ENCODE data around the gene RAD18.

The RAD18 gene

DNA sequence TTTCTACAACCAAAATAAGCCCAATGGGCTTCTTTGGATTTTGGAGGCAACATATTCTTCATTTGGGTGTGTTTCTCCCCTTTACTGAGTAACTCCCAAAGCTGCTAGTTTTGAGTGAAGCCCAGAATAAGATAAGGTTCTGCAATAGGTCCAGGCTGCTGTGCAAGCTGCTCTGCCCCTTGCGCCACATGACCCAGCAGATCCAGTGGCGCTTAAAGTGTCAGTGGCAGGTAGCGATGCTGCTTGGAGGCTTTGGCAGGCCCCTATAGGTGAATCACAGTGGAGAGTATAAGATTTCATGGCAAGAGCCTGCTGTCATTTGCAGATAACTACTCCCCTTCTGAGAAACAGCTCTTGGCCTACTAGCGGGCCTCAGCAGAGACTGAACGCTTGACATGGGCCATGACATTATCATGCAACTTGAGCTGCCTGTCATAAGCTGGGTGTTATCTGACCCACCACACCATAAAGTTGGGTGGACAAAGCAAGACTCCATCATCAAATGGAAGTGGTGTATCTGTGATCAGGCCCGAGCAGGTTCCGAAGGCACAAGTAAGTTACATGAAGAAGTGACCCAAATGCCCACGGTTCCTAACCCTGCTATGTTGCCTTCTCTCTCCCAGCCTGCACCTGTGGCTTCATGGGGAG, 105.4 kb downstream of the RAD18 start:
- no peak for FAIRE-seq

DNA sequence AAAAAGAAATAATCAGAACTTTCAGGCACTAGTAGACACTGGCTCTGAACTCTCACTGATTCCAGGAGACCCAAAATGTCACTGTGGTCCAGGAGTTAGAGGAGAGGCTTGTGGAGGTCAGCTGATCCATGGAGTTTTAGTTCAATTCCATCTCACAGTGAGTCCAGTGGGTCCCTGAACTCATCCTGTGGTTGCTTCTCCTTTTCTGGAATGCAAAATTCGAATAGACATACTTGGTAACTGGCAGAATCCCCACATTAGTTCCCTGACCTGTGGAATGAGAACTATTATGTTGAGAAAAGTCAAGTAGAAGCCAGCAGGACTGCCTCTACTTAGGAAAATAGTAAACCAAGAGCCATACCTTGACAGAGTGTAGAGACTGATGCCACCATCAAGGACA, 106.6 kb downstream of the RAD18 start:
- FAIRE-seq = no peak

DNA sequence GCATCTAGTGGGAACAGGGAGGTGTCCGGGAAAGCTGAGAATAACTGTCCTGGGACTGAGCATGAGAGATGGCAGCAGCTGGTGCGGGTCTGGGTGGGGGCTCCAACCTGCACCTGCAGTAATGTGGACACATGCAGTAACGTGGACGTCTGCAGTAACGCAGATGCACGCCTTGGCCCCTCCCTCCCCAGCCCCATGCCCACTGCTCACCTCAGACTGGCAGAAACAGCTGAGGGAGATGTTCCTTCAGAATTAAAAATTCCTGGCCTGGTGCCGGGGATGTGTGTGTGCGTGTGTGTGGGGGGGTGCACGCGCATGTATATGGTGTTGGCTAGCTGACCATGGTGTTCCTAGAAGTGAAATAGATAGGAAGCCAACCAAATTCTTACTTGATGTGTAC, 107.2 kb downstream of the RAD18 start:
- FAIRE-seq = no peak

DNA sequence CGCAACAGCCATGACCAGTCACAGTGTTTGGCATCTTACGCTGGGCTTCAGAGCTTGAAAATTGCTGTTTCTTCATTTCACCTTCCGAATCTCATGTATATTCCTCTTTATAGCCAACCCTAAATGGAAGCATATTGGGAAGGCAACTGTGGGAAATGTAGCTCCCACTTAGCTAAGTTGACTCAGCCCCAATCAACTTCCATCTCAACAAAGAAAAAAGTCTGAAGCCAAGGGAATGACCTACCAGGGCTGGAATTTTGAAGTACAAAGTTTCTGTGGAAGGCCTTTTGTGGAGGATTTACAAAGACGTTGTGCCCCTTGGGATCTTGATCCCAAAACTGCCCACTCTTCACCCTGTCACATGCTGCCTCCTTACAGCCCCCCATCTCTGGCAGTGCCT, 108.6 kb downstream of the RAD18 start:
- FAIRE-seq = no peak

DNA sequence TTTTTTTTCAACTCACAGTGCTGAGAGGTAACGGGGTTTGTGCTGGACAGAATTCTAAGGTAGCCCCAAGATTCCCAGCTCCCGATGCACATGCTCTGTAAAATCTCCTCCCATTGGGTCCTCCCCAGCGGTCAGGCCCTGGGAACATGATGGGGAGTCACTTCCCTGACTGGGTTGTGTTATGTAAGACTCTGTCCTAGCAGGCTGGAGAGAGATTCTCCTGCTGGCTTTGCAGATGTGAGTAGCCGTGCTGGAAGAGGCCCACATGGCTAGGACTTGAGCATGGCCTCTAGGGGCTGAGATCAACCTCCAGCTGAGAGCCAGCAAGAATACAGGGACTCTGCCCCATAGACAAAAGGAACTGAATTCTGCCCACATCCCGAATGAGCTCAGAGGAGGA, 110.2 kb downstream of the RAD18 start:
- no peak for FAIRE-seq

DNA sequence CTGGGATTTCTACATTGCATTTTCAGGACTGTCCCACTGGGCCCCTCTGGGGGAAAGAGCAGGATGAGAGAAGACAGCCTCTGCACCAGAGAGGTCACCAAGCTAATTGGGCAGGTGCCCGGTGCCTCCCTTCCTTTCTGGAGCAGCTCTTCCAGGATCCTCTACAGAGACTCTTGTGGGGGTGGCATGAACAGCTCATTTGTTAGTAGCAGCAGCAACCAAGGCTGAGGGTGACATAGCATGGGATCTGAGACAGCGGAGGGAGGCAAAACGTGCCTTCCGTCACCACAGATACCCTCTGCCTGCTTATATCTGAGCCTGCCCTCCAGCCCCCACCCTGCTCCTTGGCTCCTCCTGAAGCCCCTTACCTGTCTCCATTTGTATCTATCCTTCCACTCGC, 110.8 kb downstream of the RAD18 start:
- no peak for FAIRE-seq

DNA sequence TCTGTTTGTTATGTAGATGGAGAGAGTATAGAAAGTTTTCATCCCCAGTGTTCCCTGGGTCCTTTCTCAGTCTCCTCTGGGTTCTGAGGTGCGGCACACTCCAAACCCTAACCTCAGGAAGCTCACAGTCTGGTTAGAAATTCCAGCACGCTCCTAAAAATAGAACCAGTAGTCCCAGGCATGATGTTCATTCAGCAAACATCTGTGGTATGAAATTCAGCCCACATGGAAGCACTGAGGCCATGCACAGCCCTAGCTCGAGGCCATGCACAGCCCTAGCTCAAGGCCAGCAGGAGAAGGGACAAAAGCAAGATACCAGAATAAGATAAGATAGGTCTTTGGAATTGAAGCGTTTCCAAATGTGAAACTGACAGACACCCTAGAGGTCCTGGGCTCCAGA, 111.6 kb downstream of the RAD18 start:
- no peak for FAIRE-seq

DNA sequence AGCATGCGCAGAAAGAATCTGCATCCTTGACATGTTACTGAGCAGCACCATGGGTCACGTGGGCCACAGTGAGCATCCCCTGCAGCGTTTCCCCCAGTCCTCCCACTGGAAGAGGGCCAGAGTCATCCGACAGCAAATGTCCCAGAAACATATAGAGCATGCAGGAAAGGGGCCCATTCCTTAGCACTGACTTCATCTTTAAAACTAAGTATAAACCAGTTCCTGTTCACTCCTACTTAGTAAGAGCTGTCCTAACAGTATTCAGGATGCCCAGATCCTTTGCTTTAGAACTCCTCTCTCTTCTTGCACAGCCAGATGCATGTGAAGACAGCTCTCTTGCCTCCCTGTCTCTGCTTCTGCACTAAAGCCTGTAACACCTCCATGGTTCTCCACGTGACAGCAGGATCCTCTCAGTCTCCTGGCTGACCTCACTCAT, 114.6 kb downstream of the RAD18 start:
- no peak for FAIRE-seq

DNA sequence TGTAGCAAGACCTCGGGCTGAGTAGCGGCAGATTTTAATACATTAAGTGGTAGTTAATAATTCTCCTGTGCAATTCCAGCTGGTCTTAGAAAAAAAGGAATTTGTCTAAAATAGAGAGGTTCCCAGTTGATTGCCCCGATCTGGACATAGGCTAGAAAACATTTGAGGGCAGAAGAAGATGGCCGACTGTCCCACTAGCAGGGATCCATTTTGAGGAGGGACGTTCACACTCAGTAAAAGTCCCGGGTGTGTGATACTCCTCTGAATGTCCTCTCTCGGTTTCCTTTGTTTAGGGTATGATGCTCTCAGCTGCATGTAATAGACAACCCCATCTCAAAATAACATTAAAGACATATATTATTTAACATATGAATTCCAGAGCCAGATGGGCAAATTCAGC, 116.0 kb downstream of the RAD18 start:
- no peak for FAIRE-seq

DNA sequence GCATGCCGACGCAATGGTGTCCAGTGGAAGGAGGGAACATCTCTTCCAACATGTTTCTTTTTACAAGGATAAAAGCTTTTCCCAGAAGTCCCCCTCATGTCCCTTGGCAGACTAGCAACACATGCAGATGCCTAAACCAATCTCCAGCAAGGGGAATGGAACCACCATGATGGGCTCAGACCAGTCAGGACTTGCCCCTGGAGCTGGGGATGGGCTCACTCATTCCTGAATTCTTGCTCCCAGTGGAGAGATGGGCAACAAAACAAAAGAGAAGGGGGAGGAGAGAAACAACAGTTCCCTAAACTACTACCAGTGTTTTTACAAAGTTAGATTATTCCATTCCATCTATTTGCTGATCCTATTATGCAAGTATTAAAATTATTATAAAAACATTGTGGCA, 117.1 kb downstream of the RAD18 start:
- no peak for FAIRE-seq

DNA sequence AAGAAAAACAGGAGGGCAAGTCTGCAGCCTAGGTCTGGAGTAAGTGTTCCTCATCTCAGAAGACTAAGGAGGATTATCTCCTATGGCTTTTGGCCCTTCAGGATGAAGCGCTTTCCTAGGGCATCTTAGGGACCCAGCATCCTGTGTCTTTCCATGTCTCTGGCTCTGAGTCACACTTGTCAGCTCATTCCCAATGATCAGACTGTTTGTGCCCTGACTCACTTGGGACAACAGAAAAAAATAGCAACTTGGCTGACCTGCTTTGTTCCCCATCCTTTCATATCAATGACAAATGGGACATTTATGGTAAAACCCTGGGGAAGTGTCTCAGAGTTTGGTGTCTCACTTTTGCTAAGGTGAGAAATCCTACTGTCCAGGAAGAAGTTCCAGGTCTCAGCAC, 117.6 kb downstream of the RAD18 start:
- FAIRE-seq = no peak

DNA sequence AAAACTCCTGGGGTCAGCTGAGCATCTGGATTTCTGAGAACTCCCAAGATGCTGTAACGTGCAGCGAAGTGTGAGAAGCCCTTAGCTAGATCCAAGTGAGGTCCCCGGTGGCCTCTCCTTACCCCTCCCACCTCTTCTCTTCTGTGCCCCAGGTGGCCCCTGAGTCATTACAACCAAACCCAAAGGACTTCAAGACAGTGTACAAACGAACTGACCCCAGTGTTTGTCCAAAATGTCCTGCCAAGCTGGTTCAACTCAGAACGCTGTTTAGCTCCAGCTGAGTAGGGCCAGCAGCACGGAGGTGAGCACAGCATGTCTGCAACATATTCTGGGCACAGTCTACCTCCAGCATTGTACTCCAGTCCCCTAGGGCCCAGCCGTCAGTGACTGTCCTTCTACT, 119.9 kb downstream of the RAD18 start:
- FAIRE-seq = no peak

DNA sequence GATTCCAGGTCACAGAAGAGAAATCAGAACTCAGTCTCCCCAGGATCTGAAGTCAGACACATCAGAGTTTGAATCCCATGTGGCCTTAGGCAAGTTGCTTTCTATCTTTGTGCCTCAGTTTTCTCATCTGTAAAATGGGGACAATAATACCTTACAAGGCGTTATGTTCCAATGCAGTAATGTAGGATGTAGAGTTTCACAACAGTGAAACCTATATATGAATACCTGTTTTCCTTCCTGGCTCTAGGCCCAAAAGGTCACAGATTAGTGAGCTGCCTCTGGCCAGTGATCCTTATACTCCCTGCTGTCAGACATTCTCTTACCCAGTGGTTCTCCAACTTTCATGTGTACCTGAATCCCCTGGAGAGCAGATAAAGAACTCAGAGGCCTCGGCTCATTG, 121.0 kb downstream of the RAD18 start:
- FAIRE-seq = no peak

DNA sequence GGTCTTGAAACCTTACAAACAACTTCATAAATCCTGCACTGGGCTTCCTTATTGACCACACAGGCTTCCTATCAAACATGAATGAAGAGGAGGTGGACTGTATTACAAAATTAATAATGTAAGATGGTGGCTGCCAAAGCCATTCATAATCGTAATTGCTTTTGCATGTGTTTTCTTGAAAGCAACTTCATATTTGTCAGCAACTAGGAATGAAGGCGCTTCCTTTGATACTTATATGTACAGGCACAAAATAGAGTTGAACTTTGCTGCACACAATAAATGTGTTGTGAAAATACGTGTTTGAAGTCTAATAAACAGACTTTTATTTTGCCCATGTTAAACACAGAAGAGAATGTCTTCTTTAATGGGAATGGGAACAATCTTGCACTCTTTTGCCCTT, 121.8 kb downstream of the RAD18 start:
- FAIRE-seq = no peak

DNA sequence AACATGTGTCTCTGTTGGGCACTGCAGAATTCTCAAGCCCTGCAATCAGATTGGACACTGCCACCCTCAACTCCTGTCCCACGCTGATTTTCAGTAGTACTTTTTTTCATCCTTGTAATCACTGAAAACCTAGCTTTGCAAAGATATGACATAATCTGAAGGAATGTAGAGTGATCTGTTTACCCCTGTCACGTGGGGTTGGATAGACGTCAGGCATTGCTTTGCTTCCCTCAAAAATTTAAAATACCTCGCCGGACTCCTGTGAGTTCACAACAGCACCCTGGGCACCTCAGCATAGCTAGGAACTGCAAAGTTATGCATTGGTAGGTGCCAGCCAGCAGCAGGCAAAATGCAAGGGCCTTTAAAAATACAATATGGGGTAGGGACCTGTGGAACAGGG, 122.7 kb downstream of the RAD18 start:
- no peak for FAIRE-seq

DNA sequence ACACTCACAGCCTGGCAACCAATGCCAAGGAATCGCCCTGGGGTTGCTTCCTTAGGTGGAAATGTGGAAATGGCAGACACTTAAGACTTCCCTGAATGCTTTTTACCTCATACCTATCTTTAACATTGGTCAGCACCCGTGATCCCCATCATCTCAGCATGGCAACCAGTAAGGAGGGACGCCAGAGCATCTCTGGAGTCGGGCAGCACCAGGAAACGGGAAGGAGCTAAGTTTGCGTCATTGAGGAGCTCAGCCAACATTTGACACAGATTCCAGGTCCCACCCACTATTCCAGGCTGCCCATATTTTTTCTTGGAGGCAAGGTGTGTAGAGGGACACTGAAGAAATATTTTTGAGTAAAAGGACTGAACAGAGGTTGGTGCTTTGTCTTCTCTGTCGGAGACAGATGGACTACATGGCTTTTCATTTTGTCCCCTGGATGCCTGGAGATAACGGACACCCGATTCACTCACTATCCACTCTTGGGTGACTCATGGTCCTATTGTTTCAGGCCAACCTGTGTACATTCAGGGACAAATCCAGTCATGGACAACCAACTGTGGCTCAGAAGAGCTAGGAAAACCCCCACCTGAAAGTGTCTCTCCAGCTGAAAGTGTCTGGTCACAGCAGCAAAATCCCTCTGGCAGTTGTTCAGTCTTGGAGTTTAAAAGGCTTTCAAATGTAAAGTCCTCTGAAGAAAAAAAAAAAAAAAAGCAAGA, 123.5 kb downstream of the RAD18 start:
- FAIRE-seq = no peak

DNA sequence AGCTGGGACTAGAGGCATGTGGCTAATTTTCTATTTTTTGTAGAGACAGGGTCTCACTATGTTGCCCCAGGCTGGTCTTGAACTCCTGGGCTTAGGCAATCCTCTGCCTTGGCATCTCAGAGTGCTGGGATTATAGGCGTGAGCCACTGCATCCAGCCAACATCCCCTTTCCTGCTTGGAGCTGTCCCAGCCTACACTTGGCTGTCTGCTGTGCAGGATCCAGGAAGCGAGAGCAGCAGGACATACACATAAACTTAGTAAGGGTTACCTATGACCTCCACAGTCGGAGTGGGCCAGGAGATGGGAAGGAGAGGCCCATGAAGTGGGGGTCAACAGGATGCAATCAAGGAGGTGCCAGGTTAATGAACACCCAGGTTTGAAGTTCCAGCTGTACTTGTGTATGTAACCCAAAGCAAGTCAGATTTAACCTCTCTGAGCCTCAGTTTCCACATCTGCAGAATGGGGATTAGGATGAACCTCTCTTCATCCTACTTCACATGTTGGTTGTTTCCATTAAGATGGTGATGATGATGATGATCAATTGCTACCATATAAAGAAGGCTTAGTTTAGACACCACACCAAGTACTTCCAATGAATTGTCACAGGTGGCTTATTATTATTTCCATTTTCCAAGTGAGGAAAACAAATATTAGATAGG, 124.4 kb downstream of the RAD18 start:
- FAIRE-seq = no peak

DNA sequence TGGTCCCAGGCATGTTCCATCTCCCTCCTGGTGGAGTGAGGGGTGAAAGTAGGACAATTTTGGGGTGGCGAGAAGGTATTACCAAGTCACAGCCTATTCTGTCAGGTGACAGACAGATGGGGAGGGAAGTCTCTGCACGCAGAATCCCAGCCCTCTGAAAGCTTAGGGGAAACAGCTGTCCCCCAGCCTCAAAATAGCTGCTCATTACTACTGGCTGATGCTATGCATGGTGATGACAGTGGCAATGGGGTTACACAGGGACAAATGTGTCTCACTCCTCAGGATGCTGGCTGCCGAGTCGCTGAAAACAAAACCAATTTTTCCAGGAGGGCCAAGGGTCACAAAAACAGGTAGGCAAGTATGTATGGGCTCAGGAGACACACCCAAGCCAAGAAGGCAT, 125.0 kb downstream of the RAD18 start:
- no peak for FAIRE-seq

DNA sequence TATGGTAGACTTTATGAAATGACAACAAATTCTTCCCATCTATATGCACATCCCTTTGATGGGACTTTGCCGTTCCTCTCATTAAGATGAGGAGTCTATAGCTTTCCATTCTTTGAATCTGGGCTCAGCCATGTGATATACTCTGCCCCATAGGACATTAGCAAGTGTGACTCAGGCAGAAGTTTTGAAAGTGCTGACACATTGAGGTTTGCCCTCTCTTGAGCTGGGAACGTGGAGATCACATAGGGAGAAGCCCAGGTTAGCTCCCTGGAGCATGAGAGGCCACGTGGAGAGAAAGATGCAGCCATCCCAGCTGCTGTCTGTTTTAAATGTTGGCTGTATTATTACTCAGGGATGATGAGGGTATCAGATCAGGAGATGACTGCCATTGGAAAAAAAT, 126.1 kb downstream of the RAD18 start:
- FAIRE-seq = no peak

DNA sequence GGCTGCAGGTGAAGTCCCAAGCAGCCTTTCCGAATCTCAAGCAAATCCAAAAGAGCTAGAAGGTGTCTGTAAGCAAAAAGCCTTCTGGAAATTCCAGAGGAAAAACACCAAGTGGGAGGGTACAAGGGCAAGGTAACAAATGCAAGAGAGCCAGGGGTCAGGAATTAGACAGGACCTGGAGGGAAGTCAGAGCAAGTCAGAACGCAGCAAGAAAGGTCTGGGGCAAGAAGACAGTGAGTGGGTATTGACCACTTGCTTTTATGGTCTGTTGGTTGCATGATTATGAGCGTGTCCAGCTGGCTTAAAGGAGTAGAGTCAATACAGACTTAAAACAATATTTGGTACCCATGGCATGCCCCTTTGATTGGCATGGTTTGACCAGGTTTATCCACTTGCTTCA, 127.2 kb downstream of the RAD18 start:
- no peak for FAIRE-seq

DNA sequence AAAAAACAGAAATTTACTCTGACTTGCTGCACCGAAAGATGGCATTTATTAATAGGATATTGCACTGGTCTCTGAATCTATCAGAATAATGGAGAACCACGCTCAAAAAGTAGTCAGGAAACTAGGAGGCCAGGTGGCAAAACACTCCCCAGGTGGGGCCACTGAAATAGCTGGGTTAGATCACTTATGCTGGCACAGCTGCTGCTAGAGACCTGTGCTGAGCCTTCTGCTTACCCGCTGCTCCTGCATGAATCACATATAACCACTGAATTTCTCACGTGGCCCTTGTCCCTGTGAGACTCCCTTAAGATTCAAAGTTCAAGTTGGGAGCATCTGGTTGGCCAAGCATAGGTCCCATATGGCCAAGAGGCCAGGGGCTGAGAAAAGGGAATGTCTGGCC, 127.9 kb downstream of the RAD18 start:
- FAIRE-seq = no peak

DNA sequence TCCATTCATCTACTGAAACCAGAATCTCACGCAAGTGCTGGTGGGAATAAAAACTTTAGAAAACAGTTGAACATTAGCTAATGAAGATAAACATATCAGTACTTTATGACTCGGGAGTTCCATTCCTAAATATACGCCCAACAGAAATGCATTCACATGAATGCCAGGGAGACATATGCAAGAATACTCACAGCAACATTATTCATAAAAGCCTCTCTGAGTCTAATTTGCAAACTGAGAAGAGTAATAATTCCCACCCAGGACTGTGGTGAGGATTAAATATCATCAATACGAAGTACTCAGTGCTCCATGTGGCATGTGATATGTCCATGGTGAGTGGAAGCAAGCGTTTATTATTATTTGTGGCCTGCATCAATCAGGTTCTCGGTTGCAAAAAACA, 128.3 kb downstream of the RAD18 start:
- FAIRE-seq = no peak

DNA sequence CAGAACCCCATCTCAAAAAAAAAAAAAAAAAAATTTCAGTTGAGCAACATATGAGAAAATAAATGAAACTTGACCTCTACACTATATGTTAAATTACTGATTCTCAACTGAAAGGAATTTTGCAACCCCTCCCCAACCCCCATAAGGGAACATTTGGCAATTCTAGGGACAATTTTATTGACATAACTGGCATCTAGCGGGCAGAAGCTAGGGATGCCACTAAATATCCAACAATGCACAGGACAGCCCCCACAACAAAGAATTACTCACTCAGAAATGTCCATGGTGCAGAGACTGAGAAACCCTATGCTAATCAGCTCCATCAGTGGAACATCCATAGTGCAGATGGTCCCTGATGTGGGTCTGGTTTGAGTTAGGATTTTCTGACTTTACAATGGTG, 135.6 kb downstream of the RAD18 start:
- FAIRE-seq = no peak

Data from A204.1 (cell line).